SW480 (cell line): ENCODE results near the gene PYGO1.
"Not testable (repeated sequence)": the region's sequence is repeated elsewhere in the genome, so short reads cannot be mapped to it uniquely, and the experiment has no call there.

ENCODE experiments used
- DNase-seq: peaks from one replicate; pipeline ENCODE4 v3.0.0-alpha.2; 2016; ENCODE audit warnings: low spot score

Gene PYGO1

GRCh38 chr15:55505407-55505806, 82.7 kb downstream of the PYGO1 start:
- not testable (repeated sequence) for DNase-seq

DNA sequence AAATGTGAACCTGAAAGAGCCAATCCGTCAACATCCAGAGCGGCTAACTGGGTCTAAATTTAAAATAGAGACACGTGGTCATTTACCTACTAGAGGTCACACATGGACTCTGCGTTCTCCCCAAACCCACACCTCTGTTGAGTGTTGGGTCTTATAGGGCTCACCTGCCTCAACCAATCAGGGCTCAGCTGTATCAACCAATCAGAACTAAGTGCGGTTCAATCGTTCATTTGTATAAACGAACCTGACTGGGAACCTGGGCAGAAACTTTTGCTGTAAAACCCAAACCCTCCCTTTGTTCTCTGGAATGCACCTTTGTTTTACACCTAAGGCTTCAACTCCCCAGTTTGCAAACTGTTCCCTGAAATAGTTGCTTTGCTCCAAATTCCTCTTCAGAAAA, 89.0 kb downstream of the PYGO1 start:
- no peak for DNase-seq

GRCh38 chr15:55498109-55498938, 89.8 kb downstream of the PYGO1 start:
- peak; percentile 78 for DNase-seq

GRCh38 chr15:55496716-55497115, 91.4 kb downstream of the PYGO1 start:
- no peak for DNase-seq

DNA sequence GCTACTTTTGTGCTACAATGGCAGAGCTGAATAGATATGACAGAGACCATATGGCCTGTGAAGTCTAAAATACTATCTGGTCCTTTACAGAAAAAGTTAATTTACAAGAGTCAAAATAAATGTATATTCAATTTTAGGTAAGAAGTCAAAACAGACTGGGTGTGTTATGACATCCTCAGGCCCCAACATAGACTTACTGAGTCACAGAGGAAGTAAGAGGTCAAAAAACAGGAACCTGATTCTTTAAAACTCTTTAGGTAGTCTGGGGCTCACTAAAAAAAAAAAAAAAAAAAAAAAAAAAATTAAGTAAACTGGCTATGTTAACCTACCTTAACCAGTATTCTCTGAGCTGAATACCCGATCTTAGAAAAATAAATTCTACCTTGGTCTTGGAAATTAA, 93.2 kb downstream of the PYGO1 start:
- no peak for DNase-seq

GRCh38 chr15:55488952-55489600, 99.1 kb downstream of the PYGO1 start:
- DNase-seq: not testable (repeated sequence)
